H1 (cell line): ENCODE measurements around the gene COL2A1. TPM values are rescaled to one million over a fixed set of nuclear protein-coding genes. Genes with fewer than 3 reads are reported as not detected.

Source experiments
- CTCF ChIA-PET: fragments of 300-600 bp; sonication (Branson Sonifier 250); formaldehyde crosslinking; loops from one replicate; lab custom pipeline; 2021; ENCODE audit not compliant: partially characterized antibody; lab: Charles Lee
- POLR2A ChIA-PET: fragments of 300-600 bp; sonication (Branson Sonifier 250); formaldehyde crosslinking; loops from one replicate; lab custom pipeline; 2021; ENCODE audit warnings: inconsistent platforms; ENCODE audit not compliant: partially characterized antibody; lab: Charles Lee
- DNase-seq, 2 experiments: peaks; one replicate each; pipeline versions ENCODE4 v3.0.0 to v3.0.0-alpha.2; 2010 to 2022; ENCODE audit warnings: low spot score in 2 of 2, low read depth in 1 of 2, mixed read lengths in 1 of 2
- FAIRE-seq: peaks from 2 replicates; lab custom pipeline; 2011; peaks lifted over from hg19 to GRCh38; lab: Jason Lieb, UNC
- H2AFZ ChIP-seq: 2 replicates; pipeline ENCODE4 v1.8.1; 2012; ENCODE audit warnings: low read length, inconsistent platforms
- H2AK5ac ChIP-seq: 2 replicates; pipeline ENCODE4 v1.6.1; 2013; ENCODE audit warnings: low read depth, low read length
- H2BK120ac ChIP-seq: replicated peaks from 2 replicates; pipeline ENCODE3; 2013; ENCODE audit warnings: low read depth, low read length, inconsistent platforms
- H2BK12ac ChIP-seq: 2 replicates; pipeline ENCODE4 v1.6.1; 2013; ENCODE audit warnings: low read depth, low read length
- H2BK15ac ChIP-seq: 2 replicates; pipeline ENCODE4 v1.6.1; 2013; ENCODE audit warnings: low read length
- H2BK20ac ChIP-seq: 2 replicates; pipeline ENCODE4 v1.6.1; 2013; ENCODE audit warnings: low read length
- H2BK5ac ChIP-seq: 2 replicates; pipeline ENCODE4 v1.6.1; 2013; ENCODE audit warnings: low read depth, low read length
- H3K14ac ChIP-seq: 2 replicates; pipeline ENCODE4 v1.6.1; 2013; ENCODE audit warnings: inconsistent platforms; ENCODE audit not compliant: insufficient read length
- H3K18ac ChIP-seq: 2 replicates; pipeline ENCODE4 v1.6.1; 2013; ENCODE audit warnings: low read length; ENCODE audit errors: extremely low read depth
- H3K23ac ChIP-seq: 2 replicates; pipeline ENCODE4 v1.6.1; 2013; ENCODE audit warnings: inconsistent platforms; ENCODE audit not compliant: insufficient read length
- H3K23me2 ChIP-seq: 2 replicates; pipeline ENCODE4 v1.6.1; 2013; ENCODE audit warnings: low read depth, low read length
- H3K27ac ChIP-seq: 2 replicates; pipeline ENCODE4 v1.6.1; 2011; ENCODE audit warnings: low read depth, low read length, inconsistent platforms
- H3K27me3 ChIP-seq, 4 experiments: replicated peaks in 1 of 4; 1 replicate in 1 of 4; 2 replicates in 3 of 4; pipeline versions ENCODE4 v1.6.1 to v1.8.1; 2011 to 2013; ENCODE audit warnings: low read length in 3 of 4, mild to moderate bottlenecking in 3 of 4, inconsistent platforms in 2 of 4, mixed read lengths in 2 of 4, moderate library complexity in 1 of 4; ENCODE audit not compliant: control insufficient read depth in 3 of 4, insufficient read depth in 3 of 4; ENCODE audit errors: extremely low read depth in 1 of 4
- H3K36me3 ChIP-seq, 4 experiments: 2 replicates each; pipeline versions ENCODE4 v1.6.1 to v1.8.1; 2011 to 2013; ENCODE audit warnings: mild to moderate bottlenecking in 4 of 4, low read length in 3 of 4, moderate library complexity in 2 of 4, control low read depth in 1 of 4, inconsistent platforms in 1 of 4; ENCODE audit not compliant: insufficient read depth in 4 of 4, control insufficient read depth in 2 of 4
- H3K4ac ChIP-seq: replicated peaks from 2 replicates; pipeline ENCODE3; 2013; ENCODE audit warnings: low read length, low read depth, mixed read lengths, inconsistent platforms; ENCODE audit not compliant: insufficient read length
- H3K4me1 ChIP-seq, 4 experiments: replicated peaks in 1 of 4; 1 replicate in 1 of 4; 2 replicates in 3 of 4; pipeline versions ENCODE4 v1.6.1 to v1.8.1; 2011 to 2013; ENCODE audit warnings: low read length in 3 of 4, inconsistent platforms in 2 of 4, mixed read lengths in 1 of 4; ENCODE audit not compliant: insufficient read depth in 4 of 4, control insufficient read depth in 3 of 4
- H3K4me2 ChIP-seq, 2 experiments: 2 replicates each; pipeline versions ENCODE4 v1.6.1 to v1.8.1; 2011 to 2013; ENCODE audit warnings: low read depth in 2 of 2, low read length in 2 of 2, control low read depth in 1 of 2, inconsistent platforms in 1 of 2, mild to moderate bottlenecking in 1 of 2; ENCODE audit not compliant: insufficient read depth in 1 of 2
- H3K4me3 ChIP-seq, 4 experiments: fragments of 200-600, 300-600 bp in 1 of 4; sonication (generic), shearing (Covaris generic), sonication (Bioruptor Twin) in 1 of 4; 2 replicates each; pipeline versions ENCODE4 v1.5.1 to v1.8.1; 2011 to 2016; ENCODE audit warnings: low read length in 4 of 4, low read depth in 3 of 4, control low read depth in 2 of 4, inconsistent platforms in 2 of 4, mild to moderate bottlenecking in 2 of 4, mixed read lengths in 1 of 4, moderate library complexity in 1 of 4; ENCODE audit not compliant: insufficient read depth in 2 of 4; ENCODE audit errors: extremely low read depth in 1 of 4
- H3K56ac ChIP-seq: replicated peaks from 2 replicates; pipeline ENCODE3; 2013; ENCODE audit warnings: low read depth, mild to moderate bottlenecking, mixed read lengths, low read length, inconsistent platforms; ENCODE audit not compliant: insufficient read length
- H3K79me1 ChIP-seq: 2 replicates; pipeline ENCODE4 v1.6.1; 2013; ENCODE audit warnings: low read depth, low read length, control low read depth
- H3K79me2 ChIP-seq, 2 experiments: 2 replicates each; pipeline versions ENCODE4 v1.6.1 to v1.8.1; 2012 to 2013; ENCODE audit warnings: low read length in 2 of 2, mild to moderate bottlenecking in 2 of 2, inconsistent platforms in 1 of 2; ENCODE audit not compliant: insufficient read depth in 2 of 2, control insufficient read depth in 1 of 2
- H3K9ac ChIP-seq, 4 experiments: replicated peaks in 1 of 4; 1 replicate in 1 of 4; 2 replicates in 3 of 4; pipeline versions ENCODE4 v1.6.1 to v1.8.1; 2011 to 2013; ENCODE audit warnings: low read depth in 3 of 4, low read length in 3 of 4, control low read depth in 2 of 4, mild to moderate bottlenecking in 2 of 4, moderate library complexity in 2 of 4, inconsistent platforms in 1 of 4; ENCODE audit errors: extremely low read depth in 1 of 4
- H3K9me3 ChIP-seq, 2 experiments: 2 replicates each; pipeline versions ENCODE4 v1.6.1 to v1.8.1; 2012 to 2013; ENCODE audit warnings: mild to moderate bottlenecking in 2 of 2, moderate library complexity in 2 of 2, control low read depth in 1 of 2, inconsistent platforms in 1 of 2, low read depth in 1 of 2, low read length in 1 of 2, mixed read lengths in 1 of 2; ENCODE audit not compliant: insufficient read depth in 2 of 2
- H4K20me1 ChIP-seq, 2 experiments: replicated peaks in 1 of 2; 2 replicates each; pipeline versions ENCODE3 to v1.8.1; 2011 to 2013; ENCODE audit warnings: inconsistent platforms in 2 of 2, low read length in 2 of 2, mild to moderate bottlenecking in 1 of 2; ENCODE audit not compliant: insufficient read depth in 2 of 2, control insufficient read depth in 1 of 2
- H4K5ac ChIP-seq: 2 replicates; pipeline ENCODE4 v1.6.1; 2013; ENCODE audit warnings: low read length, low read depth, mixed read lengths, inconsistent platforms; ENCODE audit not compliant: insufficient read length
- H4K8ac ChIP-seq: 2 replicates; pipeline ENCODE4 v1.8.0; 2013; ENCODE audit warnings: mild to moderate bottlenecking, moderate library complexity, low read length, inconsistent platforms; ENCODE audit not compliant: insufficient read depth; ENCODE audit errors: extremely low read depth
- H4K91ac ChIP-seq: replicated peaks from 2 replicates; pipeline ENCODE3; 2013; ENCODE audit warnings: low read length, mixed read lengths, inconsistent platforms; ENCODE audit not compliant: insufficient read length
- EZH2 ChIP-seq: fragments of 200-600 bp; sonication (generic); IDR thresholded peaks from 2 replicates; pipeline ENCODE4 v1.7.1; 2012; ENCODE audit warnings: low read depth, mild to moderate bottlenecking, moderate library complexity, low read length, inconsistent platforms; ENCODE audit not compliant: severe bottlenecking
- MAFK ChIP-seq: IDR thresholded peaks from 2 replicates; pipeline ENCODE4 v1.6.1; 2012; ENCODE audit warnings: low read depth, mild to moderate bottlenecking, improper control_type of control experiment, low read length
- WGBS, 2 experiments: shearing (Covaris generic) in 1 of 2; methylation state at CpG; one replicate each; pipeline versions ENCODE4 v1.1.6 to v1.1.7; 2013 to 2015; ENCODE audit warnings: low lambda C conversion rate in 2 of 2, mixed read lengths in 2 of 2, inconsistent platforms in 1 of 2, low coverage in 1 of 2, missing lambda C conversion rate in 1 of 2; ENCODE audit not compliant: insufficient replicate concordance in 2 of 2, insufficient coverage in 1 of 2, insufficient read length in 1 of 2; ENCODE audit errors: extremely low coverage in 1 of 2, missing lambda C conversion rate in 1 of 2; 5-methylcytosine and 5-hydroxymethylcytosine counted together
- polyA plus RNA-seq, 7 experiments: library from polyadenylated mRNA; depleted of rRNA in 3 of 7; stranded (reverse) in 5 of 7; unstranded in 2 of 7; fragments of >200 nt in 5 of 7; fragments of 200-250 nt in 2 of 7; gene quantifications; 1 replicate in 5 of 7; 2 replicates in 1 of 7; 4 replicates in 1 of 7; pipeline versions ENCODE4 v1.2.1 to v1.2.3, GENCODE V29; 2011 to 2013; ENCODE audit warnings: missing spikeins in 2 of 7, mixed read lengths in 2 of 7
- total RNA-seq: library from RNA; stranded (reverse); fragmentation: NEBNext Ultra II Directional; extraction: Animal tissue kit (Norgen Biotek cat#: 25700); gene quantifications from 2 replicates; pipeline ENCODE4 v1.2.1, GENCODE V29; 2021

COL2A1 gene
- total and polyA plus RNA-seq, 2 of the 8 experiments (the other 6 are each of a cell fraction or from before 2014, with no cell fraction given), result 4.2 to 14.6 TPM

GRCh38 chr12:48043771-48044170, 39.5 kb upstream of the COL2A1 start:
- 79% methylated on average over 4 of the region's 4 CpGs; no CpG with 5 or more reads in 1 of the 2 experiments for WGBS, 2 experiments
- no peaks in the 10 kb centered on the region for H3K79me2 ChIP-seq
- H3K18ac ChIP-seq, result no peak overlapping the region
- no peak overlapping the region for H3K4me2 ChIP-seq
- H2AFZ ChIP-seq, result no peak overlapping the region
- no peak overlapping the region for H3K27ac ChIP-seq
- H2BK20ac ChIP-seq, result no peak overlapping the region
- H2BK12ac ChIP-seq, result no peak overlapping the region
- no peak overlapping the region for H4K5ac ChIP-seq
- H3K4ac ChIP-seq, result no peak overlapping the region
- TF ChIP-seq EZH2 (no peak), MAFK (no peak)
- TF ChIP-seq, all 59 proteins: peak for 0
- Histone ChIP-seq H3K4me3 (no peak overlapping the region), H4K8ac (no peak overlapping the region), H2BK5ac (no peak overlapping the region), H2BK15ac (no peak overlapping the region), H3K56ac (no peak overlapping the region), H2AK5ac (no peak overlapping the region), H3K23me2 (no peaks in the 10 kb centered on the region), H3K14ac (no peak overlapping the region), H3K9ac (no peak overlapping the region), H4K20me1 (no peaks in the 10 kb centered on the region), H4K91ac (no peak overlapping the region), H3K36me3 (peaks cover 14 to 38% (median 21%) of the 10 kb centered on the region in 4 experiments), H2BK120ac (no peak overlapping the region), H3K27me3 (peaks cover 0 to 3% (median 0%) of the 10 kb centered on the region in 4 experiments; a peak in 2 of 7 replicates), H3K79me1 (no peaks in the 10 kb centered on the region), H3K23ac (no peak overlapping the region), H3K4me1 (no peaks in the 10 kb centered on the region), H3K9me3 (no peaks in the 10 kb centered on the region)
- DNase-seq (no peak), FAIRE-seq (no peak)
- CTCF ChIA-PET, result interaction anchor here (0.9 to 1.4 kb wide), 3 partner anchors 10 to 116 kb away, joined by 3 to 4 read pairs (median 3); no protein-coding TSS in a partner anchor
- POLR2A ChIA-PET, result no interaction called here
